Progenitor cell of endocrine pancreas (in vitro differentiated cells): ENCODE results near the gene CCNB2. TPM values are rescaled to one million over a fixed set of nuclear protein-coding genes. Genes with fewer than 3 reads are reported as not detected.

Experiments used
- DNase-seq: peaks from one replicate; pipeline ENCODE4 v3.0.0; 2021; ENCODE audit warnings: low spot score; ENCODE audit not compliant: unreplicated experiment
- H3K27ac Mint-ChIP-seq: 2 replicates; pipeline ENCODE4 v1.8.0; 2021; ENCODE audit warnings: mild to moderate bottlenecking, moderate library complexity, mixed read lengths
- H3K27me3 Mint-ChIP-seq: 2 replicates; pipeline ENCODE4 v1.8.0; 2021; ENCODE audit warnings: mixed read lengths
- H3K36me3 Mint-ChIP-seq: 2 replicates; pipeline ENCODE4 v1.8.0; 2022; ENCODE audit warnings: mixed read lengths; ENCODE audit not compliant: insufficient read depth
- H3K4me1 Mint-ChIP-seq: 2 replicates; pipeline ENCODE4 v1.8.0; 2021; ENCODE audit warnings: low read depth, mixed read lengths
- H3K4me3 Mint-ChIP-seq: 2 replicates; pipeline ENCODE4 v1.8.0; 2021; ENCODE audit warnings: low read depth, mild to moderate bottlenecking, moderate library complexity, mixed read lengths
- H3K9me3 Mint-ChIP-seq: 2 replicates; pipeline ENCODE4 v1.8.0; 2021; ENCODE audit warnings: low read depth, mixed read lengths
- CTCF ChIP-seq: fragments of 200-600 bp; sonication (generic); IDR thresholded peaks from one replicate; pipeline ENCODE4 v1.5.0; 2021; ENCODE audit warnings: antibody characterized with exemption, mild to moderate bottlenecking; ENCODE audit not compliant: unreplicated experiment
- total RNA-seq: library from RNA; stranded (reverse); gene quantifications from 2 replicates; pipeline ENCODE4 v1.2.1, GENCODE V29; 2021

The CCNB2 gene
- total RNA-seq, 1 donor from 2014 or later: 40.9 TPM

GRCh38 chr15:59131969-59132562, 27.1 kb downstream of the CCNB2 start:
- Mint-ChIP-seq H3K27ac (no peak overlapping the region), H3K4me1 (no peaks in the 10 kb centered on the region), H3K27me3 (no peaks in the 10 kb centered on the region), H3K4me3 (no peak overlapping the region), H3K36me3 (peaks cover 48% of the 10 kb centered on the region), H3K9me3 (peaks cover 25% of the 10 kb centered on the region)
- no peak for DNase-seq
- no peak for TF ChIP-seq CTCF

GRCh38 chr15:59133929-59134427, 29.0 kb downstream of the CCNB2 start:
- no peak for TF ChIP-seq CTCF
- no peak overlapping the region for H3K4me3 Mint-ChIP-seq

GRCh38 chr15:59137566-59137965, 32.6 kb downstream of the CCNB2 start:
- Mint-ChIP-seq H3K36me3 (peaks cover 14% of the 10 kb centered on the region), H3K9me3 (no peaks in the 10 kb centered on the region), H3K27me3 (no peaks in the 10 kb centered on the region), H3K4me1 (no peaks in the 10 kb centered on the region), H3K4me3 (no peak overlapping the region), H3K27ac (no peak overlapping the region)
- DNase-seq: no peak
- TF ChIP-seq CTCF: no peak

More at GRCh38 chr15:59133929-59134427, 29.0 kb downstream of the CCNB2 start:
- no peak overlapping the region for H3K27ac Mint-ChIP-seq
- H3K27me3 Mint-ChIP-seq: no peaks in the 10 kb centered on the region
- no peaks in the 10 kb centered on the region for H3K4me1 Mint-ChIP-seq
- no peak for DNase-seq
- peaks cover 14% of the 10 kb centered on the region for H3K9me3 Mint-ChIP-seq
- peaks cover 35% of the 10 kb centered on the region for H3K36me3 Mint-ChIP-seq

GRCh38 chr15:59138243-59138642, 33.3 kb downstream of the CCNB2 start:
- H3K4me3 Mint-ChIP-seq: no peak overlapping the region
- H3K27ac Mint-ChIP-seq: no peak overlapping the region
- peak; percentile 63 for TF ChIP-seq CTCF
- H3K9me3 Mint-ChIP-seq: no peaks in the 10 kb centered on the region
- H3K27me3 Mint-ChIP-seq: no peaks in the 10 kb centered on the region
- no peaks in the 10 kb centered on the region for H3K4me1 Mint-ChIP-seq
- H3K36me3 Mint-ChIP-seq: peaks cover 11% of the 10 kb centered on the region
- peak; percentile 26 for DNase-seq

GRCh38 chr15:59140422-59141226, 35.7 kb downstream of the CCNB2 start:
- Mint-ChIP-seq H3K36me3 (peaks cover 11% of the 10 kb centered on the region), H3K27ac (no peak overlapping the region)
- no peak for TF ChIP-seq CTCF

More at GRCh38 chr15:59140422-59141226, 35.7 kb downstream of the CCNB2 start:
- no peak for DNase-seq
- Mint-ChIP-seq H3K4me1 (no peaks in the 10 kb centered on the region), H3K9me3 (no peaks in the 10 kb centered on the region), H3K27me3 (no peaks in the 10 kb centered on the region), H3K4me3 (no peak overlapping the region)
